C1 segment of cervical spinal cord (tissue), 14 donors: ENCODE results near the gene GJE1.

Experiments
- DNase-seq, 14 donors: peaks; one replicate each; lab custom pipeline; 2025; lab: John Stamatoyannopoulos, UW

The GJE1 gene

DNA sequence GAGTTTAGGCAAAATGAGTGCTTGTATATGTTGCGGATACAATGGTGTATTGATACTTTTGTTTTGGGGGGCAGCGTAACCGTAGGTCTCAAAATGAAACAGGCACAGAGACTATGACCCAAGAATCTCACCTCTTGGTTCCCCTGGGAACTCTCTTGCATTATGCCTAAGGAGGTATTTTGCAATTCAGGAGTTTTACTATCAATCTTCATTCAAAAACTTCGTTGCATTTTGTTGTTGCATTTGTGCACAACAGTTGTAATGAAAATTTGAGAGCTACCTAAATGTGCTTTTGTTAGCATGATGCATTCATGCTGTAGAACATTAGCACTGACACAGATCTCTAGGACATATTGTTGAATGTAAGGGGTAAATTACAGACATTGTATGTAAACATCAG lies 32.5 kb downstream of the GJE1 start:
- no peak for DNase-seq

DNA sequence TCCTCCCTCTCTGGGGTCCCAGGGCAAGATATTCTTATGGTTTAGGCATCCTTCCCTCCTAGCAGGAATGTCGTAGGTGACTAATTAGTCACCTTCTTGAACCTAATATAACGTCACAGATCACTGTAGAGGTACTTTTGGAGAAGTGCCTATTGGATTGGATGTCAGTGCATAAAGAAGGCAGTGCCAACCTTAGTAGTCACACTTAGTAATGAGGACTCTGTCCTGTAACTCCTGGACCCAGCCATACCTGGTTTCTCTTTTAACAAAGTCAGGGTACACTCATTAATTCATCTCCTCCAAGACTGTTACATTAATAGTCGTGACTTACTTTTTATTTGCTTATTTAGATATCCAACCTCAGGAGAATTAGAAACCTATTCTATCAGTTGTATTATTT lies 34.3 kb downstream of the GJE1 start:
- DNase-seq = no peak

- no peak for DNase-seq
These were observed 34.8 kb downstream of the GJE1 start for GRCh38 chr6:142167486-142167885.

- no peak for DNase-seq
These were observed 38.6 kb downstream of the GJE1 start for GRCh38 chr6:142171351-142171750.

GRCh38 chr6:142172758-142173157 lies 40.0 kb downstream of the GJE1 start:
- no peak for DNase-seq

DNA sequence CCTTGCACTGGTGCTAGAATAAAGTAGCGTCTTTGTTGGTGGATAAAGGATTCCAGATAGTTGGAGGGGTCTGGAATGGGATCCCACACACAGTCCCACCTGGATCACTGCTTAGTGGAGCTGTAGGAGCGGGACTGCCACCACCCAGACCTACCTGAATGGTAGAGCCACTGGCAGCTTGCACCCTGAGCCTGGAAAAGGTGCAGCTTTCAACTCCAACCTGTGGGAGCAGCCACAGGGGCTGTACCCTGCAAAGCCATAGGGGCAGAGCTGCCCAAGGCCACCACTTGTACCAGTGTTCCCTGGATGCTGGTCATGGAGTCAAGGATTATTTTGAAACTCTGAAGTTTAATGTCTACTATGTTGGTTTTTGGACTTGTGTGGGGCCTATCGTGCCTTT lies 41.3 kb downstream of the GJE1 start:
- DNase-seq = no peak

DNA sequence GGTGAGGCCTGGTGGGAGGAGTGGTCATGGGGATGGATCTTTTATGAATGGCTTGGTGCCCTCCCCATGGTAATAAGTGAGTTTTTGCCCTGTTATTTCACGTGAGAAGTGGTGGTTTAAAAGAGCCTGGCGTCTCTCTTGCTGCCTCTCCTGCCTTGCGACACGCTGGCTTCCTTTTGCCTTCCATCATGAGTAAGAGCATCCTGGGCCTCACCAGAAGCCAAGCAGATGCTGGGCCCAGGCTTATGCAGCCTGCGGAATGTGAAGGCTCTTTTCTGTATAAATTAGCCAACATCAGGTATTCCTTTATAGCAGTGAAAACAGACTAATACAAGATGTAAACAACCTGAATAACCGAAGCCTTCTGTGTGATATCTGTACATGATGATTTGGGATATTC lies 42.0 kb downstream of the GJE1 start:
- DNase-seq = no peak

GRCh38 chr6:142178129-142178528 lies 45.4 kb downstream of the GJE1 start:
- DNase-seq = no peak

GRCh38 chr6:142182004-142182403 lies 49.3 kb downstream of the GJE1 start:
- no peak for DNase-seq

DNA sequence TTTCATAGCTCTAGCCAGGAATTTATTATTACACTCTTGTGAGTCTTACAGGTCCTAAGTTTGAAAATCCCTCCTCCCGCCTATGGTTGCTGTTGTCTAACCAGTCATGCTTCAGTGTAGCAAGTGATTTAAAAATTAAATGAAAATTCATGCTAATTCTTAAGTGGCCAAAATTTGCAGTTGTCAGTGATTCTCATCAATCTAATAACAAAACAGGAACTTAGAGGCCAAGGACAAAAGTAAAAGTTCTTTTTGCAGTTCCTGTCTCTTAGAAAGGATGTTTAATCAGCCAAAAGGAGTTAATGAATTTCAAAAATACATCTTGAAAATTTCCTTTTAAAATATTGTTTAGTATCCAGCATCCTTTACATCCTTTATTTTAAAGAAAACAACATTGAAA lies 50.6 kb downstream of the GJE1 start:
- DNase-seq = no peak

DNA sequence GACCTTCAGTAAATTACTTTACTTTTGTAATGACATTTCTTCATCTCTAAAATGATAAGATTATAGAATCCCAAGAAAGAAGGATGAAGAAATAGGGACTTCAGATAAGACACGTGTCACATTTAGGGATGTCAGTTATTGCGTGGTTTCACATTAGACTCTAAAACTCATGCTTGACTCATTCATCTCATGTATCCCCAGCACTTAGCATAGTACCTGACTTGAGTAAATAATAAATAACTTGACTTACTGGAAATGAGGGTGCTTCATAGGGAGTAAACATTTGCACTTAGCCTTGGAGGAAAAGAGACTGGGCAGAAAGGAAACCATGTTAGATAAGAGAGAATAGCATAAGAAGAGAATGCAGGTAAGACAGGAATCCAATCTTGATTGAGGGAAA lies 51.6 kb downstream of the GJE1 start:
- no peak for DNase-seq
